Urothelium cell line (cell line): Measurements from ENCODE around the gene YIPF2.

Experiments used
- DNase-seq: peaks from one replicate; pipeline ENCODE4 v3.0.0; 2011; ENCODE audit warnings: low spot score, mixed read lengths
- FAIRE-seq: peaks from 2 replicates; lab custom pipeline; 2011; peaks lifted over from hg19 to GRCh38; lab: Jason Lieb, UNC

Gene YIPF2

DNA sequence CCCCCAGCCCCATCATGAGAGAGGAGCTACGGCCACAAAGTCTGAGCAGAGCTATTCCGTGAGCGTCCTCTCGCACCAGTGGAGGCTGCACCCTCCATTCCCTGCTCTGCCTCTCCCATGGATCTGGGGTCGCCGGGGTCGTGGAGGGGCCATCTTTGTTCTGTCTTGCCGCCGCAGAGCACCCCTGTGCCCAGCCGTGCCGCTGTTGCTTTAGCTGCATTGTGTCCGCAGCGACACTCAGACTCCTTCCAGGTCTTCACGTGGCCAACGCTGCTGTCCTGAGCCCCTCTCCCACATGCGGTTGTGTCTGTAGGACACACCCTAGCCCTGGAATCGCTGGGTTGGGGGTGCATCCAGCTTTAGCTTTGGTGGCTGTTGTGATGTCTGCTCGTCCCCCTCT, 15.8 kb downstream of the YIPF2 start:
- no peak for FAIRE-seq
- no peak for DNase-seq

DNA sequence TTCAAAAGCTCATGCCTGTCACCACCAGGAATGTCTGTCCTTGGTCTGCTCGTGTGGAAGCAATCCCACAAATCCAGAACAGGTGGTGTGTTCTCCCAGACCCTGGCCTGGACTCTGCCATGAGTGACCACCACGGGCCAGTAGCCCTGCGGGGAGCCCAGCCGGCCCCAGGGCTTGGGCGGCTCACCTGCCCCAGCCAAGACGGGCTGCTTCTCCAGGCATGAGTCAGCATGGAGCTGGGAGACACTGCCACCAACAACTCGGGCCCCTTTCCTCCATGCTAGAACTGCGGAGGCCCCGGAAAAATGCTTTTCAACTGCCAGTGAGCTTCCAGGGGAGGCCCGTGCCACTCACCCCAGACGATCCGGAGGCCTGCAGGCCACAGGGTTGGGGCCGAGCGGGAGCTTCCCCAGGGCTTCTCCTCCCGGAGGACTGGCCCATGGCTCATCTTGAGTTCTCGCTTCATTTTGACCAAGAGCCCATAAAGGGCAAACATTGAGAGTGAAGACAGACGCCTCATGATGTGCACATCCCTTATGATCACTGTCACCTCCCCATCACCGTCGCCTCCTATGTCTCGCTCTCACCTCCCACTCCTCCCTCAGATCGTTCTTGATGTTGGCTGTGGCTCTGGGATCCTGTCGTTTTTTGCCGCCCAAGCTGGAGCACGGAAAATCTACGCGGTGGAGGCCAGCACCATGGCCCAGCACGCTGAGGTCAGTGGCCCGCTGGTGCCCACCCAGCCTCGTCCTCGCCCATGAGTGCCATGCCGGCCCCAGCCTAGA, 16.7 kb downstream of the YIPF2 start:
- DNase-seq (no peak), FAIRE-seq (no peak)

DNA sequence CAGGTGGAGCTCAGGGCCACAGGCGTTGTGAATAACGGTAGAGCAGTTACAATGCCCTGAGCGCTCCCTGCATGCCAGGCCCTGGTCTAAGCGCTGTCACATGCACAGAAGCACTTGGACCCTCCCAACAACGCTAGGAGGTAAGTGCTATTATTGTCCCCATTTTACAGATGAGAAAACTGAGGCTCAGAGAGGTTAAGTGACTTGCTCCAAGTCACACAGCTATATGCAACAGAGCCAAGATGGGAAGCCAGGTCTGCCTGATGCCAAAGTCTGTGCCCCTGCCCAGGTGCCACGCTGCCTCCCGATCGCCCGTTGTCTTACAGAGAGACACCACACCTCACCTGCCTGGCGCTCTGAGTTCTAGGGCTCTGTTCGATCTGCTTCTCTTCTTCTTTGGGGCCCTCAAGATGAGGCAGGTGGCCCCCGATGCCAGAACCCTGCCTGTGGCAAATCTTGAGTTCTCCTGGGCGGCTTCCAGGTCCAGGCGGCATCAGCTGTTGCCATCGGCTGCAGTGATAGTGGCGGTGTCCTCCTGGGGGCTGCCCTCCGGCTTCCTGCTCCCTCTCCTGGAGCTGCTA, 20.0 kb downstream of the YIPF2 start:
- no peak for FAIRE-seq

DNA sequence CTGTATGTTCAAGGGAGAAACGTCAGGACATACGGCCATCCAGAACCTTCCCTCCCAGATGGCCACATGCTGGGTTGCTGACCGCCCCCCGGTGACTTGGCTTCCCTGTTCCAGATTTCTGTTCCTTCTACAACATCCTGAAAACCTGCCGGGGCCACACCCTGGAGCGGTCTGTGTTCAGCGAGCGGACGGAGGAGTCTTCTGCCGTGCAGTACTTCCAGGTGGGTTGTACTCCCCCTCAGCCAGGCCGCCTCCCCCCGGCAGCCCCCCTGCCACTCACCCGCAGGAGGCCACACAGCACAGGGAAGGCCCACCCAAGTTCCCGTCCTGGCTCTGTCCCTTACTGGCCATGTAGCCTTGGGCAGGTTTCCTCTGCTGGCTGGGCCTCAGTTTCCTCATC, 20.5 kb downstream of the YIPF2 start:
- no peak for FAIRE-seq
- DNase-seq = no peak

More for the DNA sequence above, 20.0 kb downstream of the YIPF2 start:
- DNase-seq = no peak

DNA sequence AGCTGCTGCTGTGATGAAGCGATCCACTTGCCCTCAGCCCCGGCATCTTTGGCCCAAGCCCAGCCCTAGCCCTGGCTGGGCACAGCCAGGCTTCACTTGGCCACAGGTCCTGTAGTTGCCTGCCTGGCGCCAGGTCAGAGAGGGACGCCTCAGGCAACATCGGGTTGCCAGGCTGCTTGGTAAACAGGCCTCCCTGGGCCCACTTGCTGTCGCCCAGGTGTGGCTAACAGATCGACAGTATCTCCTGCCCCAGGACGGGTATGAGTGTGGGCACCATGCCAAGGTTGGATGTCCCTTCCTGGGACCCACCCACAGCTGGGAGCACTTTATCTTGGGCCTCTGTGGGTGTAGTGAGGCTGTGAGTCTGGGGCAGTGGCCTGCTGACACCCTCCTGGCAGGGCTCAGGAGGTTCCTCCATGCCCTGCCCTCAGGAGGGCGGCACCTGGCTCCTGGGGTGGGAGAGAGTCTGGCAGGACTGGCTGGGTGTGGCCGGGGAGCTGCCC, 29.2 kb downstream of the YIPF2 start:
- no peak for FAIRE-seq
- DNase-seq = no peak

DNA sequence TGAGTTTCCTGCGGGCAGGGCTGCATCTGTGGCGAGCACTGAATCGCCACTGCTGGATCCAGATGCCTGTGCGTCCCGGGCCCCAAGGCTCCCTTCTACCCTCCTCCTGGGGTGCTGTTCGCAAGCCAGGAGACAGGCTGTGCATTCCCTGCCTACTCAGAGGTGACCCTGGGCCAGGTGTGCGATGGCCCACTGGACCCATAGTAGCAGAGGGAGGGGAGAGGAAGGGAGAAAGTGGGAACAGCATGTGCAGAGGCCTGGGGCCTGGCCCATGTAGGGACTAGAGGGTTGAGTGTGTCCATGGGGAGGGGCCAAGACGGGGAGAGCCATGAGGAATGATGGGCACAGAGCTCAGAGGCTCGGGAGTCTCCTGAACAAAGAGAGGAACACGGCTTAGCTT, 29.8 kb downstream of the YIPF2 start:
- FAIRE-seq (no peak), DNase-seq (no peak)

DNA sequence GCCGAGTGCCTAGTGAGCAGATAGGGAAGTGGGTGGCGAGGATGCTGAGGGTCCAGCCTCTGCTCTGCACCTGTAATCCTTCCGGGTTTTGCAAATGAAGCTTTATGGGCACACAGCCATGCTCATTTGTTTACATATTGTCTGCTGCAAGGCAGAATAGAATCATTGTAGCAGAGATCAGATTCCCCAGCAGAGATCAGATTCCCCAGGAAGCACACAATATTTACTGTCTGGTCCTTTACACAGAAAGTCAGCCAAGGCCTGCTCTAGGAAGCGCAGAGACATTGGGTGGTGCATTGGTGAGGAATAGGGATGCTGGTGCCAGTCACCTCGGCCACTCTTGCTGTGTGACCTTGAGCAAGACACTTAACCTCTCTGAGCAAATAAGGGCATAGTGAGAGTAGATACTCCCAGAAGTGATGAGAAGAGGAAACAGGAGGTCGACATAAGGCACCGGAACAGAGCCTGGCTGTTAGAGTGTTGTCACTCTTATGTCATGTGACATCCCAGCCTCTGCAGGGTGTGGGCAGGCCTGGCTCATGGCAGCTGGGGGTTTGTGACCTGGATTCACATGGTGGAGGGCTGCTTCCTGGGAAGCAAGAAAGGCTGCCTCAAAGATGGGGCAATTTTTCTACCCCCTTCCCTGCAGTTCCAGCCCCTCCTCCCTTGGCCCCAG, 31.4 kb downstream of the YIPF2 start:
- no peak for DNase-seq
- FAIRE-seq = no peak

DNA sequence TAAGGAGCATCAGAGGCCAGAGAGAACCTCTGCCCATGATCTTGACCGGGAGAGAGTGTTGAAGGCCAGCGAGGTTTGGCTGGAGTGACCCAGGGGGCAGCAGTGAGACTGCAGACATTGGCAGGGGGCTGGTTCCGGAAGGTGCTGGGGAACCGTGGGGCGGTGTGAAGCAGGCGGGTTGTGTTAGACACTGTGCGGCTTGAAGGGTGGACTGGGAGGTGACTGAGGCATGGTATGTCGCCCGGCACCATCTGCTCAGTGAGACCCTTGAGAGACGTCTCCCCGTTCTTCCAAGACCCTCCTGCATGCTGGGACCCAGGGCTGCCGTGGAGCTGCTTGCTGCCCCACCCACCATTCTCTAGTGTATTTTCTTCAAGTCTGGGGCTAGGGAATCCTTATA, 32.5 kb downstream of the YIPF2 start:
- DNase-seq (no peak), FAIRE-seq (no peak)

DNA sequence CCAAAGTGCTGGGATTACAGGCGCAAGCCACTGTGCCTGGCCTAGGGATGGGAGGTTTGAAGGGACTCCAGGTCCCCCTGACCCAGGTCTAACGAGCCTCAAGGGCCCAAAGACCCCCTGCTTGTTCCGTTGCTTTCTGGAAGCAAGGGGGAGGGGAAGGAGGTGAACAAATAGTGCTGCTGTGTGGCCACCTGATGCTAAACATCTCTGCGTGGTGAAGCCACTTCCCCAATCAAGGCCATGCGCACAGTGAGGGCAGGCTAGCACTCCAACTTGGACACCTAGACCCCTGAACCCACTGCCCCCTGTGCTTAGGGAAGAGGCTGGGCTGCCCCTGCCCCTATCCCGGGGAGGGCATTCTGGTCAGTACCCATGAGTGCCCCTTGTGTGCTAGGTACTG, 33.1 kb downstream of the YIPF2 start:
- no peak for FAIRE-seq
- DNase-seq = no peak

DNA sequence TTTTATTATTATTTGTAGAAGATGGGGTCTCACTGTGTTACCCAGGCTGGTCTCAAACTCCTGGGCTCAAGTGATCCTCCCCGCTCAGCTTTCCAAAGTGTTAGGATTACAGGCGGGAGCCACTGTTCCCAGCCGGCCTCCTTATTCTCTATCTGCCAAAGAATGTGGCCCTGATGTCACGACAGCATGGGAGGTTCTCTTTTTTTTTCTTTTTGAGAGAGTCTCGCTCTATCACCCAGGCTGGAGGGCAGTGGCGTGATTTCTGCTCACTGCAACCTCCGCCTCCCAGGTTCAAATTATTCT, 33.6 kb downstream of the YIPF2 start:
- DNase-seq = no peak

DNA sequence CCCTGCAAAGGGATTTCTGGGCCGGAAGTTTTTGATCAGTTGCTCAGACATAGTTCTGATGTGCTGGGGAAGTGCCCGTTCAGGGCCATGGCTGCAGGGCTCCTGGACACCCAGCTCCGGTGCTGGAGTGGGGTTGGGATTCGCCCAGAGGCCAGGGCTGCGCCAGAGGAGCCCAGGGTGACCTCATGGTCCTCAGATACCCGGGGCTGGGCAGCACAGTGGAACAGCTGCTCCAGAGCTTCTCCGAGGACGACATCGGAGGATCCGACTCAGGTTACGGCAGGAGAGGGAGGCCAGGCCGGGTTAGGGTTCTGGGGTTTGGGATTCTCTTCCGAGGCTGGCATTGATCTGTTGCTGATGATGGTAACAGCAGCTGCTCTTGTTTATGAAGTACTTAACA, 36.2 kb downstream of the YIPF2 start:
- no peak for DNase-seq
- FAIRE-seq = no peak

More for the DNA sequence above, 33.6 kb downstream of the YIPF2 start:
- FAIRE-seq = no peak

DNA sequence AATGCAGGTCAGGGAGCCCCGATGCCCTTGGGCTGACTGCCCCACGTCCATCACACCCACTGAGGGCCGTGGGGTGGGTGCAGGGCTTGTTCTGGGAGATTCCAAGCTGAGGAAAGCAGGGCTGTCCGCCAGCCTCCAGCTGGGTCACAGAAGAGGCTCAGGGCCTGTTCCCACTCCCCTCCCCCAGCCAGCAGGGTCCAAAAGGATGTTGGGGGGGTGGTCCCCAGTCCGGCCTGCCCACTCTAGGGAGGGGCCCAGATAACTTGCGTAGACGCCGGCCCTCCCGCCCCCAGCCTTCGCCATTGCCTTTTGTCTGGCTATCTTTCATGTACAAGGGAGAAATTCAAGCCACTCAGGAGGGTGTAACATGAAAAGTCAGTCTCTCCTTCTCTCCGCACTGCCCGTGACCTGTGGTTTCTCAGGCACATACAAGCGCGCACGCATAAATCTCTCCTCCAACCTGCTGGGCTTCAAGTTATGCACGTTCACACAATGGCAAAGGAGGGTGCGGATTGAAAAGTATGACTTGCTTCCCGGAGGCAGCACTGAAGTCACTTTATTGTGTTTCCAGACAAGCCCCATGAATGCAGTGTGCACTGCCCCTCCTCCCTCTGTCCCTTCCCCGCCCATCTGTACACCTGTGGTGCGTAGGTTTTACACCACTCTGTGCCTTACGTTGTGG, 36.9 kb downstream of the YIPF2 start:
- DNase-seq (no peak), FAIRE-seq (no peak)

DNA sequence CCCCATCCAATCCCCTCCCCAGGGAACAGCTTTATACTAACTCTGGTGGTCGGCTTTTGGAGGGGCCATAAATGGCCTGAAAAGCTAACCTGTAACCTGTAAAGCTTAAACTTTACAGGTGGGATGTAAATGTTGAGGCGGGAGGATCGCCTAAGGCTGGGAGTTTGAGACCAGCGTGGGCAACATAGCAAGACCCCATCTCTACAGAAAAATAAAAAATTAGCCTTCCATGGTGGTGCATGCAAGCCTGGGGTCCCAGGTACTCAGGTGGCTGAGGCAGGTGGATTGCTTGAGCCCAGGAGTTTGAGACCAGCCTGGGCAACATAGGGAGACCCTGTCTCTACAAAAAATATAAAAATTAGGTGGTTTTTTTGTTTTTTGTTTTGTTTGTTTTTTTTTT, 38.6 kb downstream of the YIPF2 start:
- no peak for FAIRE-seq
- no peak for DNase-seq

DNA sequence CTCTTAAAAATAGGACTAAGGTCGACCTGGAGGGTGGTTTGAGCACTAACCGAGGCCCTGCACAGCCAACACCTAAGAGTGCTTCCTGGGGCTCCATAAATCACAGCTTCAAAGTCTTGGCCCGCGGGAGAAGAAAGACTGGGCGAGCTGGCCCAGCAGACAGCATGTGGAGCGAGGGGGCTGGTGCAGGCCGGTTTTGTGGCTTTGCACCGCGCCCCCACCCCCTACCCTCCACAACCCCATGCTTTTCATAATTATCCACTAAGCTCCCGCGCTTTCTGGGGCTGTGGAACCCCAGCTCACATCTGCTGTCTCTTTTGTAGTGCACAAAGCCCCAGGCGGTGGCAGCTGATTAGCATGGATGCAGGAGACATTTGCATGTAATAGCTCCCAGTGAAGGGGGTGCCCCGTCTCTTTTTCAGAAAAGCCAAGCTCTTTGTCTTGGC, 40.0 kb downstream of the YIPF2 start:
- no peak for FAIRE-seq
- no peak for DNase-seq

DNA sequence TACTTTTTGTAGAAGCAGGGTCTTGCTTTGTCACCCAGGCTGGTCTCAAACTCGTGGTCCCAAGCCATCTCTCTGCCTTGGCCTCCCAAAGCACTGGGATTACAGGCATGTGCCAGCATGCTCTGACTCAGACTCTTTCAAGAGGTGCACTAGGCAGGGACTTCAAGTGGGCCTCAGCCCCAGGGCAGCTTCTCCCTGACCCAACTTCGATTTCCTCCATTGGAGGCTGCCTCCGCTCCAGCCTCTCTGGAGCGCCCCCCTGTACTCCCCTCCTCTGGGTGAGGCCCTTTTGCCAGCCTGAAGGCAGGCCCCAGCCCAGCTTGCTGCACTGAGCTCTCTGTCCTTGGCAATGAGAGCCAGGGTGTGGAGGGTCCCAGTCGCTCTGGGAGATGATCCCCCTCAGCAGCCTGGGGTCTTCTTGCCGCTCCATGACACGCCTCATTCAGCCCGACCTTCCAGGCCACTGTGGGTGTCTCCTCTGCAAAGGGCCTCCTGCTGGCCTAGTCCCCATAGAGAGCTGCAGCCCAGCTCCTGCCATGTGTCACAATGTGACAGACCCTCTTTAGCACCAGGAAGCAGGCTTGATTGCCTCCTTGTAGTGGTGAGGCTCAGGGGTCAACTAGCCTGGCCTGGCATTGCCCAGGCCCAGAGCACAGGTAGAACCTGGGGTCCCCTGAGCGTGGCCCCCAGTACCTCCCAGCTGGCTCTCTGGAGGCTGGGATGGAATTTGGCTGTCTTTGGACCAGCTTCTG, 40.6 kb downstream of the YIPF2 start:
- FAIRE-seq (no peak), DNase-seq (no peak)

DNA sequence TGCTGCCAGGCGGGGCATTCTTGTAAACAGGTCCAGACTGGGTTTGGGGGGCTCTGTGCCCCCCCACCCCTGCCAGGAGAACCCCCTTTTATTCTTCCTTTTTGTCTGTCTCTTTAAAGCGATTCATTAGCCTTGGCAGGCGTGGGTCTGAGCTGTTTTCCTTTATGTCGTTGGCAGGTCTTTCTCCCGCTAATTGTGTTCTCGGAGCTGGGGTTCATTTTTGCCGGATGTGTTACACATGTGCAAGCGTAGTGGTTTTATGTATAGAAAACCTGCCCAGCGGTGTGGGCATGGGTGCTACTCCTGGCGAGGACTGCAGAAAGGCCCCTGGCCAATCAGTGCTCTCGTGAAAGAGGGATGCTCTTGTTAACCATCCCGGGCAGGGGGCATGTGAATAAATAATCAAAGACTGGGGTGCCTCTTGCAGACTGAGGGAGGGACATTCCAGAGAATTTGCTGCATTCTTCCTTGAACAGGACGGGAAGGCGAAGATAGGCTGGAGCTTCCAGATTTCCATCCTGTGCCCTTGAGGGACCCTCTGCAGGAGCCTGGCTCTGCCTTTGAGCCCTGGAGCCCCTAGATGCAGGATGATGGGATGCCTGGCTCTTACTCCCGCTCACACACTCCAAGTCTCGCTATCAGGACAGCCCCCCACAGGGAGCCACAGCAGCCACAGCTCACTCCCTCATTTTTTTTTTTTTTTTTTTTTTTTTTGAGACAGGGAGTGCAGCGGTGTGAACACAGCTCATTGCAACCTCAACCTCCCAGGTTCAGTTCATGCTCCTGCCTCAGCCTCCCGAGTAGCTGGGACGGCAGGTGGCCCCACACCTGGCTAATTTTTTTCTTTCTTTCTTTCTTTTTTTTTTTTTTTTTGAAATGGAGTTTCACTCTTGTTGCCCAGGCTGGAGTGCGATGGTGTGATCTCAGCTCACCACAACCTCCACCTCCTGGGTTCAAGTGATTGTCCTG, 43.0 kb downstream of the YIPF2 start:
- FAIRE-seq (no peak), DNase-seq (no peak)

DNA sequence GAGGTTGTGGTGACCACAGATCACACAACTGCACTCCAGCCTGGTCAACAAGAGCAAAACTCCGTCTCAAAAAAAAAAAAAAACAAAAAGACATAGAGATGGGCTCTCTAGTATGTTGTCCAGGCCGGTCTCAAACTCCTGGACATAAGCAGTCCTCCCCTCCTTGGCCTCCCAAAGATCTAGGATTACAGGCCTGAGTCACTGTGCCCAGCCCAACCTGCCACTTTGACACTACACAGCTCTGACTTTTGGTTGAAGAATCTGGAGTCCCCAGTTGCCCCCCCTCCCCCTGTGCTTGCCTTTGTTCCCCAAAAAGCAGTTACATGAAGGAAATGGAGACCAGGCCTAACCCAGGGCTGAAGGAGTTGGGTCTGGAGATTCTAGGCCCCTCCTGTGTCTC, 44.2 kb downstream of the YIPF2 start:
- FAIRE-seq (no peak), DNase-seq (no peak)

DNA sequence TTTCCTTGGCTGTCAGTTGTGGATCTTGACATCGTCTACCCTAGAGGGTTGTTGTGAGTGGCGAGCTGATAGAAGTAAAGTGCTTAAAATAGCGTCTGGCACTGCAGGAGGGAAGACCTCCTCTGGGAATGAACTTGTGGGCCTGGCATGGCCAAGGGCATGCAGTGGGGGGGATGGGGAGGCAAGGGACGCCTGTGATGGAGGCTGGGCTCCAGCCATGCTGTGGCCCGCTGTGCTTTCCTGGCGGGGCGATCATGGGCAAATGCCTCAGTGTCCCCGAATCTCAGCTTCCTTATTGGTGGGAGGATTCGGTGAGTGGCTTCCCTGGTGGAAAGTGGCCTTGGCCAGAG, 46.4 kb downstream of the YIPF2 start:
- no peak for FAIRE-seq
- no peak for DNase-seq

DNA sequence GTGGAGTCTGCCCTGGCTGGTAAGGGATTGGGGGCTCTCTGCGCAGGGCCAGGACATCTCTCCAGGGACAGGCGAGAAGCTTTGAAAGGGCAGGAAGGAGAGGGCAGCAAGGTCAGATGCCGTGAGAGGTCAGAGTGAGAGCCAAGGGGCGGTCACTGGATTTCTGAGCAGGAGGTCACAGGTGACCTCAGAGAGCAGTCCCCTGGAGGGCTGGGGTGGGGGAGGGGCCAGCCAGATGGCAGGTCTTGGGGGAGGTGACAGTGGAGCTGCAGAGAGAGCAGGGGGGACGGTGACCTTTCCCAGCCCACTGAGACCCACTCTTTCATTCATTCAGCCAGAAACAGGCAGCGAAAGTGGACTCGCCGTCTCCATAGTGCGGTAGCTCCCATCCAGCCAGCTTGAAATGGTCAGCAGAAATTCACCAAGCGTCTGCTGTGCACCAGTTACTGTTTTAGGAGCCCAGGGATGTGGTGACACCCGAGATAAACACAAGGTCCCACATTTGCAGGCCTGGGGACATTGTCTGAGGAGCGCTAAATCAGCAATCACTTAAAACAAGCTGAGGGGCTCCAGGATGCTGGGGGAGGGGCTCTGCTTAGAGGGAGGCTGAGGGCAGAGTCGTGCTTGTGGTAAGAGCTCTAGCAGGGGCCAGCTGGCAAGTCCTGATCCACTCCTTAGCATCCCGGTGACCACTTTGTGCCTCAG, 46.9 kb downstream of the YIPF2 start:
- no peak for DNase-seq
- no peak for FAIRE-seq
